GM19099 (cell line): ENCODE data around the gene TRIM10.

ENCODE experiments used
- POLR2A ChIP-seq: IDR thresholded peaks from 3 replicates; pipeline ENCODE4 v1.6.1; 2011; ENCODE audit warnings: low read depth; ENCODE audit not compliant: insufficient read length; ENCODE audit errors: extremely low read depth

Gene TRIM10

DNA sequence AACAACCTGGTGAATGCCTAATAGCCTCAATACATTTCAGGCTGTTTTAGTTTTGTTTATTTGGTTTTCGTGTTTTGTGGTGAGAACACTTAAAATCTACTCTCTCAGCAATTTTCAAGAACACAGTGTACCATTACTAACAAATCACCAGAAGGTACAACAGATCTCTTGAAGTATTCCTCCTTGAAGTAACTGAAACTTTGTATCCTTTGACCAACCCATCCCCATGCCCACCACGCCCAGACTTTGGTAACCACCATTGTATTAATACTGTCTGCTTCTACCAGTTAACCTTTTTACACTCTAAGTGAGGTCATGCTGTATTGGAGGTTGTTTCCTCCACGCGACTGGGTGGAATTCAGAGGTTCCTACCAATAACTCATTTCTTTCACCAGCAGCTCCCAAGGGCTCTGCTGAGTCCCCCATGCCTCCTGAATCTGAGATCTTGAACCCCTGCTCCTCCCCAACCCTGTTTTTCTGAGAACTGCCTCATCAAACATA, 30.8 kb downstream of the TRIM10 start:
- TF ChIP-seq POLR2A, result no peak

DNA sequence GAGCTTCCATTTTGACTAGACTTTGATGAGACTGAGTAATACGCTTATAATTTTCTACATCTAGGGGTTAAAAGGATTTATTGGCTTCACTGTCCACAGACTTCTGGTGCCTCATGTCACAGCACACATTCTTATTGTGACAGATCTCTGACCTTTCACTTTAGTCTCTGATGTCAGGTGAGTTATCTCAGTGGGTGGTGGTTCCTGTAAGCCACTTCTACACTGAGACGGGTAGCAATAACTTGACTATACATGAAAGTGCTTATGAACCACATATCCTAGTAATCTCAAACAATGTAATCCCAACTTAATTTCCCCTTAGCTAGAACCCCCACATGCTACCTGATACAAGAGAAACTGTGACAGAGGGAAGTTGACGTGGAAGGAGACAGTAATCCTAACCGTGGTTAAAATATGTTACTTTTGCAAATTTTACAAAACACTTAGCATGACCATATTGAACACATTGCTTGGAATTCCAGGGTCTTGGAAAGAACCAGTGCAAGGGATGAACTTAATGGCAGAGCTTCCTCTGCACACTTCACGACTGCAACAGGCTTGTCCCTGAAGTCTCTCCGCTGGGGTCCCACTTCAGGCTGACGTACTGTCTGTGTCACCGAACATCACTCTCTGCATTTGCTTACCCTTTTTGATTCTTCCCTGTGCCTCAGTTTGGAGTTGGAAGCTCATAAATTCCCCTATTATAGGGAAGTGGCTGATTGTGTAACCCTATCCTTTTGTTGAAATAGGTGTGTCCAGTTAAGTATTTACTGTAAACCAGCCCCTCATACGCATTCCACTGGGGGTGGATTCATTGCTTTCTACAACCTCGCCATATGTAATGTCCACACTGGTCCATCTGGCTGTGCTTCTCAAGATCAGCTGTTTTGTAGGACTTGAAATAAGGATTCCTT, 31.5 kb downstream of the TRIM10 start:
- TF ChIP-seq POLR2A, result no peak

DNA sequence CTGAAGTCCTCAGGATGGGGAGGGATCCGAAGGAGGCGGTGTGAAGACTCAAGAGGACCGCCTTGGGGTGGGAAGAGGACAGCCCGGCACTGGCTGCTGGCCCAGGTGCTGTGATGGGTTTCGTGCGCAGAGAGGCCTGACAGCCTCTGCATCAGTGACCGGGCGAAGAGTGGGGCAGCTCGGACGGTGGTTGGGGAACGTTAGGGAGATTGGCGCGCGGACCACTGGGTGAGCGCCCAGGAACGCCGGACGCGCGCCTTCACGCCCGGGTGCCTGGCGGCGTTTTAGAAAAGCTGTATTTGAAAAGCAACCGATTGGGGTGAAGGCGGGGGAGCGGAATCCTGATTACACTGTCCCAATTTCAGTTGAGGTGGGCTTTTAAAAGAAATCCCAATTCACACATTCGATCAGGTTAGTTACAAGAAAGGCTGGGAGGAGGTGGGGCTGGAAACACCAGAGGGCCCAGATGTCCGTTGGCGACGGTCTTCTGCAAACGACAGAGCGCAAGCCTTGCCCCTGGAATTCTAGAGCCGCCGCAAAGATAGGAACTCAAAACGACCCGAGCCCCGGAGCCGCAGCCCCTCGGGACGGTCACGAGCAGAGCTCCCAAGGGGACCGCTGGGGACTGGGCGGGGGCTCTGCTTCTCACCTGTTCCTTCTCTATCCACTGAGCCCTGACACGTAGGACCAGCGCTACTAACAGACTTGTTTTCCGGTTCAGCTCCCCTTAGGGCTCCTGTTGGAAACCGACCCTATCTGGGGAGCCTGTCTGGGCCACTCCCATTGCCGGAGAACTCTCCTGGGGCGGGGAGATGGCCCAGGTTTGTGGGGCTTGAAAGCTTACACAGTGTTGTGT, 33.5 kb downstream of the TRIM10 start:
- TF ChIP-seq POLR2A, result no peak

DNA sequence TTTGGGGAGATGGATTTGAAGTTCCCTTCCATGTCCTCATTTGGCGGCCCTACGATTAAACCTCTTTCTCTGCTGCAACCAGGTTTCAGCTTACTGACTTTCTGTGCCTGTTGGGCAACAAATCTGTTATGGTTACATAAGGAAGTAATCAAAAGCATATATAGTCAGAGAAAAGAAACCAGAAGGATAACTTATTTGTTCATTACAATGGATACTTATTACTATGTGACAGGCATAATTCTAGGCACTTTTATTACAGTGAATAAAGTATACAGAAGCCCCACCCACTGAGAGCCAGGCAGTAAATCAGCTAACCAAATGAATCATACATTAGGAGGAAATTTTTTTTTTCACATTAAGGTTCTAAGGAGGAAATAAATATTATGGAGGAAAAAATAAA, 38.5 kb downstream of the TRIM10 start:
- TF ChIP-seq POLR2A, result no peak

DNA sequence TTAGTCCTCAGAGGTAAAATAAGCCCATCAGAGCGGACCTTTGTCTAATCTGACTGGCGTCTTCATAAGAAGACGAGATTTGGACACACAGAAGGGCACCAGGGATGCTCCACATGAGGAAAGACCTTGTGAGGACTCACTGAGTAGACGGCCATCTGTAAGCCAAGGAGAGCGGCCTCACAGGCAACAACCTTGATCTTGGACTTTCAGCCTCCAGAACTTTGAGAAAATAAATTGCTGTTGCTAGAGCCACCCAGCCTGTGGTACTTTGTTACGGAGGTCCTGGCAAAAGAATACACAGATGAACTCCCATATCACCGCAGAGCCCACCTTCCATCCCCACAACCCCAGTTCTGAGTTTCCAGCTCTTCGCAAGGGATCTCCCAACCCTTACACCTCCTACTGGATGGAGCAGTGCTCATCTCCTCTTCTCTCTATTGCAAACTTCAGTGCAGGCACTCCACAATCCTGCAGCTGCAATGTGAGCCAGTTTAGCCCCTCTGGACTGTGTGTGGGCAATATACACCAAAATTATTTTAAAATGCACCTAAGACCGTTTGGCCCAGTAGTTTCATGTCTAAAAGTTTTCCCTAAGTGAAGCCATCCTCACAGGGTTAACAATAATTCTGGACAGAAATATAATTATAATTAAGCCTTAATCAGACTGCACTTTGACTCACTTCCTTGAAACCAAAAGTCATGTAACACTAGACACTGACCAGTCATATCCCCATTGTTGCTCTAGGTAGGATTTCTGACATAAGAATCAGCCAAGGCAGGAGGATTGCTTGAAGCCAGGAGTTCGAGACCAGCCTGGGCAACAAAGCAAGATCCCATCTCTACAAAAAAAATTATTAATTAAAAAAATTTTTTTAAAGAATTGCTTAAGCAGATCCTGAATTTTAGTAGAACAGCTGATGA, 39.3 kb downstream of the TRIM10 start:
- TF ChIP-seq POLR2A, result no peak

DNA sequence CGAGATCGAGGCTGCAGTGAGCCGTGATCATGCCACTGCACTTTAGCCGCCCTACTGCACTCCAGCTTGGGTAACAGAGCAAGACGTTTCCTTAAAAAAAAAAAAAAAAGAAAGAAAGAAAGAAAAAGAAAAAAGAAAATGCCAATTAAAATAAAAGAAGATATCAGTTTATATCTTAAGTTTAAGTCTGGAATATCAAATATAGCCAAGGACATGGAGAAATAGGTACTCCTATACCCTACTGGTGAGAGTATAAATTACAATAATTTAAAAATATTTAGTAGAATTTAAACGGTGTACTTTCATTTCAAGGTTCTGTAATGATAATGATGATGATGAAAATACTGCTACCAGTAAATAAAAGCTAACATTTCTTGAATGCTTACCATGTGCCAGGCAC, 44.3 kb downstream of the TRIM10 start:
- no peak for TF ChIP-seq POLR2A

DNA sequence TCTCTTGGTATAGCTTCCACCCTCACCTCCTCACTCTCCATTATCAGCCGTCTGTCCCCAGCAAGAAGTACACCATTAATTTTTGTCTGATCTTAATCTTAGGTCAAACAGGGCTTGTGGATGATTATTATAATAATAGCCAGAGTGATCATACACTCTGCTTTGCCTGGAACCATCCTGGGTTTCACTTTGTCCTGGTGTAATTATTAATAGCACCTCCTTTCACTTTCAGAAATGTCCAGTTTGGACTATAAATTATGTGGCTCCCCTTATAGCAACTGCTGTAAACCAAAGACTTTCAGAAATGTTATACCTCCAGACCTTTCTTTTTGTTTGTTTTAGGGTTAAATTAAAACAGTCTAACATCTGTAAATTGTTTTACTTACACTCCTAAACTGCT, 47.2 kb downstream of the TRIM10 start:
- no peak for TF ChIP-seq POLR2A

DNA sequence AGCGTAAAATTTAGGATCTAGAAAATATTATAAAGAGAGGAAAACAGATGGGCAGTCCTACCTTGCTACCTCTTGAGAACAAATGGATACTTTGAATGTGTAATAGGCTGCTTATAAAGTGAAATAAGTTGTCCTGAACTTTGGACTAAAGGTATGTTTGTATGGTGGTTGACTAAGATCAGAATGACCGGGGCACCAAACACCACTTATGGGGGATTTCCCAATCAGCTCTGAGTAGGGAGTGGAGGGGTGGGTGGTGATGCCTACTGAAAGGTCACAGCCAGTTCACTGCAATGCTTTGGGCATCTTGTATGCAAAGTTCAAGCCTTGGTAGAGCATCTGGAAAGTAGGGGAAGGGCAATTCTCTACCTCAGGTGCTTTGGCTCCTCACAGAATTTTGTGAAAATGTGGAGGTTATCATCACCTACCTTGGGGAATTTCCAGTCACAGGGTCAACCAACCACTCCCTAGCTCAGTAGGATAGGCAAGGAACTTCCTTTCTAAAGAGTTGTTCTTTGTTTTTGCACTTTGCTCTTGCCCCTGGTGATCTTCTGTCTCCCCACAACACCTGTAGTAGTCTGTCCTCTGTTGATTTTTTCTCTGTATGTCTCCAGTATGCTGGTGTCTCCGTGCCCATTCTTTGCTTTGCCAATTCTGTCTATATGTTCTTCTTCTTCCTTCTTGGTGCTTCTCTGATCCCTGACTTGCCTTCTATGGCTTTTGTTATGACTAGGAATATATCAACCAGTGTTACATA, 47.8 kb downstream of the TRIM10 start, which contains the start of gene TRIM31:
TSS of gene TRIM31 (minus strand) at position 88 of the 757 bp plus-strand sequence. CDS start 285 bp downstream, outside the sequence.
- no peak for TF ChIP-seq POLR2A

DNA sequence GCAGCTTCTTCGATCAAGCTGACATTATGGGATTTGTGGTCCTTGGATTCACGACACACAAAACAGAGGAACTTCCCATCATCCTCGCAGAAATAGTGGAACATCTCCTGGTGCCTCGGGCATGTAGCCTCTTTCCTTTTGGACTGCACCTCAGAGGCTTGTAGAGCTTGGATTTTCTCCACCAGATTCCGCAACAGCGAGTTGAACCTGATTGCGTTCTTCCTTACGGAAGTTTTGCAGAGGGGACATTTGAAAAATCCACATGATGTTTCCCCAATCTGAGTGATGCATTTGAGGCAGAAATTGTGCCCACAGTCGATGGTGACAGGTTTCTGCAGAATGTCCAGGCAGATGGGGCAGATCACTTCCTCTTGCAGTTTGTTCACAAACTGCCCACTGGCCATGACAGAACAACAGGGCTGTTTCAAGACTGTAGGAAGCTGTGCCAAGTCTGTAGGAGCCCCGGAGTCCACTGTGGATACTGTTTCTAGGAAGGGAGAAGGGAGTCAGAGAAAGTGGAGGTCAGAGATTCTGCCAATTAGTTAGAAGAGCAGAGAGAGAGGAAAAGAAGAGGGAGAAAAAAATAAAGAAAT, 48.5 kb downstream of the TRIM10 start:
- TF ChIP-seq POLR2A, result no peak

DNA sequence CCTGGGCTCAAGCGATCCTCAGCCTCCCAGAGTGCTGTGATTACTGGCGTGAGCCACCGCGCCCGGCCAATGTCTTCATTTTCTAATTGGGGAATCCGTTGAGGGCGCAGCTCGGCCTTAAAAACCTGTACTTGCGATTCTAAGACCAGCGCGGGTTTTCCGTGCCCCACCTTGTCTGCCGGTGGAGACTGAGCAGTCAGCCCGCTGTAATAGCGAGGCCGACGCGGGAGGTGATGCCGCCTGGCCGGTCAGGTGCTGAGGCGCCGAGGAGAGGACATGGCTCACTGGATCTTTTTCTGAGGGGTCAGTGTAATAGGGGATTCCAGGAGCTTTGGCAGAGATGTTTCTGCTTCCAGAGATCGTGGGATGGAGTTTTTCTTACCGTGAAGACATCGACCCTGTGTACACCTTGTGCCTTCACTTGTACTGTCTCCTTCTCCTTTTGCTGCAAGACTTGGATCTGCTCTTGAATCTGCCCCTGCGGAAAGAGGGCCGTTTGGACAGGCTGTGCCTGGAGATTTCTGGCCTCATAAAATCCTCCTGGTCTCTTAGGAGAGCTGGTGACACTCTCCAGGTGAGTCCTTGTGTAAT, 49.6 kb downstream of the TRIM10 start:
- no peak for TF ChIP-seq POLR2A

DNA sequence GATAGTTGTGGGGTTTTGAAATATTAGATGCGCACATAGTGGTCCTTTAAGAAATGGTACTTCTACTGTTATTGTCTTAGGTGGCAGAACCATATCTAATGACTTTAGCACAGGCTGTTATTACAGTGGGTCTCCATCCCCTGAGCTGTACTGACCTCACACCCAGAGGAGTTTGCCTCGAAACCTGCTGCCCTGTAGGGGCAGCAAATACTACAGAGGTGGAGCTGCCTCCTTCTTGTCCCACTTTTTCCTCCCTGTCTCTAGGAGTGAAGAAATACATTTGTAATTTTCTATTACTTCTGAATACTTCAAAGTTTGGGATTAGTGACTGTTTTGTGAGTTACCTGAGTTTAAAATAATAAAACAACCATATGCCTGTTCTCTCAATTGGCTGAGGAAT, 56.4 kb downstream of the TRIM10 start:
- TF ChIP-seq POLR2A, result no peak

DNA sequence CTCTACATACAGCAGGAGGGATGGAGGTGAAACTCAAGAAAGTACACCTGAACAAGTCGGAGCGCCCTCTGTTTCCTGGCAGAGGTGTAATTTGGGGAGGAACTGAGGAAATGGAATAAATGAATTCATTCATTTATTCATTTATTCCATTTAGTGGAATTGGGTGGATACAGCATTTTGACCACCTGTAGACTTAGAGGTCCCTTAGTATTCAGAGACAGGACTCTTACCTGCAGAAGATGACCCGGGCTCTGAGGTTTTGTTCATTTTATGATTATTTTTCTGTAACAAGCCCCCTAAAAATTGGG, 57.2 kb downstream of the TRIM10 start:
- no peak for TF ChIP-seq POLR2A
